Neutrophil (primary cell): ENCODE results near the gene UNC5CL.

ENCODE experiments used
- H3K27ac ChIP-seq: fragments of 200-600 bp; sonication (generic); 2 replicates; pipeline ENCODE4 v1.5.1; 2016; ENCODE audit warnings: mild to moderate bottlenecking, moderate library complexity
- H3K27me3 ChIP-seq: fragments of 200-600 bp; sonication (generic); 2 replicates; pipeline ENCODE4 v1.6.0; 2016; ENCODE audit warnings: mild to moderate bottlenecking
- H3K36me3 ChIP-seq: fragments of 200-600 bp; sonication (generic); 2 replicates; pipeline ENCODE4 v1.5.1; 2017
- H3K4me1 ChIP-seq, 2 experiments: fragments of 200-600 bp in 1 of 2; sonication (generic) in 1 of 2; 1 replicate in 1 of 2; 2 replicates in 1 of 2; pipeline versions ENCODE4 v1.5.1 to v1.6.1; 2013 to 2016; ENCODE audit warnings: low read depth in 1 of 2, low read length in 1 of 2, mild to moderate bottlenecking in 1 of 2, moderate library complexity in 1 of 2; ENCODE audit not compliant: control insufficient read depth in 1 of 2, insufficient read depth in 1 of 2
- H3K4me3 ChIP-seq, 2 experiments: fragments of 200-600 bp in 1 of 2; sonication (generic) in 1 of 2; 1 replicate in 1 of 2; 2 replicates in 1 of 2; pipeline ENCODE4 v1.5.1; 2013 to 2016; ENCODE audit warnings: low read depth in 1 of 2, low read length in 1 of 2, mild to moderate bottlenecking in 1 of 2, moderate library complexity in 1 of 2
- H3K9me3 ChIP-seq: fragments of 200-600 bp; sonication (generic); 2 replicates; pipeline ENCODE4 v1.5.1; 2016
- CTCF ChIP-seq: fragments of 200-600 bp; sonication (generic); IDR thresholded peaks from 2 replicates; pipeline ENCODE4 v1.5.1; 2016; ENCODE audit warnings: antibody characterized with exemption

Gene UNC5CL

GRCh38 chr6:41037107-41037900, 1.7 kb downstream of the UNC5CL start:
- H3K4me3 ChIP-seq, result no peak overlapping the region
- no peaks in the 10 kb centered on the region for H3K36me3 ChIP-seq
- no peaks in the 10 kb centered on the region for H3K9me3 ChIP-seq
- H3K4me1 ChIP-seq, result no peaks in the 10 kb centered on the region
- no peak for TF ChIP-seq CTCF
- H3K27ac ChIP-seq, result no peak overlapping the region
- no peaks in the 10 kb centered on the region for H3K27me3 ChIP-seq

DNA sequence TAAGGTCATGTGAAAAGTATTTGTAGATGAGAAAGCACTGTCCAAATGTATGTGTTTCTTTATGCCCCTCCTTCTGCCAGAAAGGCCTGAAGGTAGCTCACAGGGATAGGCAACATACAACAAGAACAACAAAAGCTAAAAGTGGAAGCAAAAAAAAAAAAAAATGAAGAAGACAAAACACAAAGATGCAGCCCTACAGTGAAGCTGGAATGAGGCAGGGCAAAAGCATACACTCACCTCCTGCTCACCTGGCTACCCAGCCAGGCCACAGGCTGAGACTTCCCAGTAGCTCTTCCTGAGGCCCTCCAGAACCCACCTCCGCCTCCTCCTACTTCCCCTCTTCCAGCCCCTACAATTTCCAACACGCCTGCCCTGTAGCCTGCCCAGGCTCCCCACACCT, 2.4 kb downstream of the UNC5CL start:
- H3K9me3 ChIP-seq, result no peaks in the 10 kb centered on the region
- no peaks in the 10 kb centered on the region for H3K4me1 ChIP-seq
- no peaks in the 10 kb centered on the region for H3K27me3 ChIP-seq
- TF ChIP-seq CTCF, result no peak
- no peak overlapping the region for H3K27ac ChIP-seq
- no peak overlapping the region for H3K4me3 ChIP-seq
- no peaks in the 10 kb centered on the region for H3K36me3 ChIP-seq

DNA sequence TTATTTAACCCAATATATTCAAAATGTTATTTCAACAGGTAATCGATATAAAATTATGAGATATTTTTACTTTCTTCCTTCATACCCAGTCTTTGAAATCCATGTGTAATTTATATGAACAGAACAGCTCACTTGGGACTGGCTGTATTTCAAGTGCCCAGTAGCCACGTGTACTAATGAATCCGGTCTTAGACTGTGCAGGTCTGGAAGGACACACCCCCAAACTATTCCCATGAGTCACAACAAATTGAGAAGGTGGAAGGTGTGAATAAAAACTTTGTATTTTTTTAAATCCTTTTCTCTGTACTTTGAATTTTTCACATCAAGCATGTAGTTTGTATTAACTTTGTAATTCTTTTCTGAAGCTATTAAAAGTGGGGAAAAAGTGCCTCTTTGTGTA, 2.8 kb downstream of the UNC5CL start:
- Histone ChIP-seq H3K36me3 (no peaks in the 10 kb centered on the region), H3K27me3 (no peaks in the 10 kb centered on the region), H3K27ac (no peak overlapping the region), H3K9me3 (no peaks in the 10 kb centered on the region), H3K4me1 (no peaks in the 10 kb centered on the region), H3K4me3 (no peak overlapping the region)
- TF ChIP-seq CTCF, result no peak

GRCh38 chr6:41033776-41034175, 5.2 kb downstream of the UNC5CL start:
- Histone ChIP-seq H3K27ac (no peak overlapping the region), H3K27me3 (no peaks in the 10 kb centered on the region), H3K4me1 (no peaks in the 10 kb centered on the region), H3K36me3 (no peaks in the 10 kb centered on the region), H3K9me3 (no peaks in the 10 kb centered on the region), H3K4me3 (no peak overlapping the region)
- no peak for TF ChIP-seq CTCF

DNA sequence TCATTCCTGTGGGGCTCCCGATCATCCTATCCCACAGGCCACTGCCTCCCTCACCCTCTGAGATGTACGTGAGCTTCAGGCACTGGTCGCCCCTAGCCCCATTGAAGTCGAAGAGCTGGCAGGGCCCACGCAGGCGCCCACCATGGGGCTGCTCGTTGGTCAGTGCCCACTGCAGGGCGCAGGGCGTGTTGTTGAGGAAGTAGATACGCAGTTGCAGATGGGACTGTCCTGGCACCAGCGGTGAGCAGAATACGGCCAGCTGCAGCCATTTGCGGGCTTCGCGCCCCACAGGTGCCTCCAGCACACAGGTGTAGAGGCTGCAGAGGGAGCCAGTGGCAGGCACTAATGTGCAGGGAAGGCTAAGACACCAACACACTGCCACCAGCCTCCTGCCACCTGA, 6.2 kb downstream of the UNC5CL start:
- Histone ChIP-seq H3K9me3 (no peaks in the 10 kb centered on the region), H3K4me3 (no peak overlapping the region), H3K27me3 (no peaks in the 10 kb centered on the region), H3K36me3 (no peaks in the 10 kb centered on the region), H3K27ac (no peak overlapping the region), H3K4me1 (peaks cover 8% of the 10 kb centered on the region in 2 experiments)
- no peak for TF ChIP-seq CTCF
